Smooth muscle cell (in vitro differentiated cells): Measurements from ENCODE around the gene DNMBP. TPM values are rescaled to one million over a fixed set of nuclear protein-coding genes. Genes with fewer than 3 reads are reported as not detected.

ENCODE experiments used
- DNase-seq: peaks from one replicate; lab custom pipeline; 2025; ENCODE audit not compliant: unreplicated experiment; lab: John Stamatoyannopoulos, UW
- H2AFZ ChIP-seq: fragments of 200-600 bp; sonication (generic); 2 replicates; pipeline ENCODE4 v1.6.0; 2016; ENCODE audit warnings: antibody characterized with exemption, low read depth, mild to moderate bottlenecking
- H3F3A ChIP-seq: fragments of 200-600 bp; sonication (generic); 2 replicates; pipeline ENCODE4 v1.6.0; 2017; ENCODE audit warnings: antibody characterized with exemption, low read depth
- H3K27ac ChIP-seq: fragments of 200-600 bp; sonication (generic); 2 replicates; pipeline ENCODE4 v1.5.1; 2016; ENCODE audit warnings: low read depth, mild to moderate bottlenecking
- H3K27me3 ChIP-seq: fragments of 200-600 bp; sonication (generic); 2 replicates; pipeline ENCODE4 v1.6.1; 2016; ENCODE audit warnings: low read depth, mild to moderate bottlenecking
- H3K36me3 ChIP-seq: fragments of 200-600 bp; sonication (generic); 2 replicates; pipeline ENCODE4 v1.5.1; 2016; ENCODE audit warnings: low read depth
- H3K4me1 ChIP-seq: fragments of 200-600 bp; sonication (generic); 2 replicates; pipeline ENCODE4 v1.5.1; 2016; ENCODE audit warnings: low read depth
- H3K4me2 ChIP-seq: fragments of 200-600 bp; sonication (generic); 2 replicates; pipeline ENCODE4 v1.6.0; 2016; ENCODE audit warnings: mild to moderate bottlenecking
- H3K4me3 ChIP-seq: fragments of 200-600 bp; sonication (generic); 2 replicates; pipeline ENCODE4 v1.5.1; 2016; ENCODE audit warnings: mild to moderate bottlenecking
- H3K79me2 ChIP-seq: fragments of 200-600 bp; sonication (generic); 2 replicates; pipeline ENCODE4 v1.6.0; 2016; ENCODE audit warnings: low read depth, mild to moderate bottlenecking
- H3K9ac ChIP-seq: fragments of 200-600 bp; sonication (generic); 2 replicates; pipeline ENCODE4 v1.6.0; 2016; ENCODE audit warnings: low read depth
- H3K9me3 ChIP-seq: fragments of 200-600 bp; sonication (generic); replicated peaks from 2 replicates; pipeline ENCODE4 v1.5.1; 2016; ENCODE audit warnings: low read depth
- H4K20me1 ChIP-seq: fragments of 200-600 bp; sonication (generic); 2 replicates; pipeline ENCODE4 v1.6.0; 2016; ENCODE audit warnings: low read depth
- WGBS: methylation state at CpG from one replicate; pipeline ENCODE4 v1.1.7; 2016; ENCODE audit warnings: low lambda C conversion rate; 5-methylcytosine and 5-hydroxymethylcytosine counted together
- polyA plus RNA-seq: library from polyadenylated mRNA; unstranded; fragments of >200 nt; fragmentation: Nextera tagmentation; extraction: Ambion mirVana; gene quantifications from 2 replicates; pipeline ENCODE4 v1.2.1, GENCODE V29; 2016
- total RNA-seq: library from RNA; depleted of rRNA; stranded (reverse); fragments of >200 nt; gene quantifications from 2 replicates; pipeline ENCODE4 v1.2.3, GENCODE V29; 2014
- TF ChIP-seq, protein P1 (sequence below): fragments of 200-600 bp; sonication (generic); IDR thresholded peaks from 2 replicates; pipeline ENCODE4 v1.5.1; 2017; ENCODE audit warnings: borderline replicate concordance, mild to moderate bottlenecking, antibody characterized with exemption; ENCODE audit not compliant: insufficient read depth, poor library complexity, severe bottlenecking

The DNMBP gene
- total and polyA plus RNA-seq, 2 experiments from 2014 or later = 9.4 to 17.9 TPM

GRCh38 chr10:99943908-99944307, 65.8 kb downstream of the DNMBP start:
- TF ChIP-seq, protein P1, sequence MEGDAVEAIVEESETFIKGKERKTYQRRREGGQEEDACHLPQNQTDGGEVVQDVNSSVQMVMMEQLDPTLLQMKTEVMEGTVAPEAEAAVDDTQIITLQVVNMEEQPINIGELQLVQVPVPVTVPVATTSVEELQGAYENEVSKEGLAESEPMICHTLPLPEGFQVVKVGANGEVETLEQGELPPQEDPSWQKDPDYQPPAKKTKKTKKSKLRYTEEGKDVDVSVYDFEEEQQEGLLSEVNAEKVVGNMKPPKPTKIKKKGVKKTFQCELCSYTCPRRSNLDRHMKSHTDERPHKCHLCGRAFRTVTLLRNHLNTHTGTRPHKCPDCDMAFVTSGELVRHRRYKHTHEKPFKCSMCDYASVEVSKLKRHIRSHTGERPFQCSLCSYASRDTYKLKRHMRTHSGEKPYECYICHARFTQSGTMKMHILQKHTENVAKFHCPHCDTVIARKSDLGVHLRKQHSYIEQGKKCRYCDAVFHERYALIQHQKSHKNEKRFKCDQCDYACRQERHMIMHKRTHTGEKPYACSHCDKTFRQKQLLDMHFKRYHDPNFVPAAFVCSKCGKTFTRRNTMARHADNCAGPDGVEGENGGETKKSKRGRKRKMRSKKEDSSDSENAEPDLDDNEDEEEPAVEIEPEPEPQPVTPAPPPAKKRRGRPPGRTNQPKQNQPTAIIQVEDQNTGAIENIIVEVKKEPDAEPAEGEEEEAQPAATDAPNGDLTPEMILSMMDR = no peak
- no peaks in the 10 kb centered on the region for H3K36me3 ChIP-seq
- H3F3A ChIP-seq = no peaks in the 10 kb centered on the region
- 98% methylated on average over 3 of the region's 3 CpGs for WGBS
- no peak overlapping the region for H2AFZ ChIP-seq
- no peak overlapping the region for H3K4me2 ChIP-seq
- no peaks in the 10 kb centered on the region for H3K4me1 ChIP-seq
- no peak overlapping the region for H3K4me3 ChIP-seq
- peaks cover 69% of the 10 kb centered on the region for H4K20me1 ChIP-seq
- peaks cover 85% of the 10 kb centered on the region for H3K79me2 ChIP-seq
- no peak overlapping the region for H3K9ac ChIP-seq
- H3K9me3 ChIP-seq = no peaks in the 10 kb centered on the region
- H3K27ac ChIP-seq = no peak overlapping the region
- H3K27me3 ChIP-seq = no peaks in the 10 kb centered on the region
- DNase-seq = no peak

GRCh38 chr10:99941942-99942820, 67.6 kb downstream of the DNMBP start:
- peak overlapping the region; percentile 54 for H3K27ac ChIP-seq

DNA sequence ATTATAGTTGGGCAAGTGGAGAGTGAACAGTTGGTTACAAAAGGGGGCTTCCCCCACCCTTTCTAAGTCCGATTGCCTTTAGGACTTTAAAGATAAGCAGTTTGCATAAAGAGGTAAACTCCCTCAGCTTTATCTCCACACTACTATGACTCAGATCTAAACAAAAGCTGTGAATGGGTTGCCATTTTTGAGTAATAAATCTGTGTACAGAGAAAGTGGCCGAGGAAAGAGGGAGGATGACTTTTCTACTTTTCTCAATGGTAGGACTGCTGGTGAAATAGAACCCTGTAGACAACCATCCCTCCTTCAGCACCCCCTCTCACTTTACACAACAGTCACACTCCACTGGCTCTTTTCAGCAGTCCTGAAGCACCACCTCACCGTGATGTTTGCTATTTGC, 71.2 kb downstream of the DNMBP start:
- no peak overlapping the region for H3K4me2 ChIP-seq
- H3K4me1 ChIP-seq = no peaks in the 10 kb centered on the region
- H3K27ac ChIP-seq = no peak overlapping the region
- DNase-seq = no peak
- peaks cover 34% of the 10 kb centered on the region for H4K20me1 ChIP-seq
- no peak overlapping the region for H3K9ac ChIP-seq
- H3K27me3 ChIP-seq = no peaks in the 10 kb centered on the region
- H3F3A ChIP-seq = no peaks in the 10 kb centered on the region
- no peak overlapping the region for H2AFZ ChIP-seq
- WGBS = 45% methylated on average over 3 of the region's 3 CpGs
- no peaks in the 10 kb centered on the region for H3K36me3 ChIP-seq
- TF ChIP-seq, protein P1 = no peak
- peaks cover 59% of the 10 kb centered on the region for H3K79me2 ChIP-seq
- no peak overlapping the region for H3K4me3 ChIP-seq
- H3K9me3 ChIP-seq = no peaks in the 10 kb centered on the region

More at GRCh38 chr10:99941942-99942820, 67.6 kb downstream of the DNMBP start:
- Histone ChIP-seq H3K9ac (no peak overlapping the region), H2AFZ (no peak overlapping the region), H3F3A (no peaks in the 10 kb centered on the region), H3K4me2 (peak overlapping the region; percentile 16), H3K27me3 (no peaks in the 10 kb centered on the region), H3K4me1 (no peaks in the 10 kb centered on the region), H4K20me1 (peaks cover 59% of the 10 kb centered on the region), H3K9me3 (no peaks in the 10 kb centered on the region), H3K4me3 (no peak overlapping the region), H3K36me3 (no peaks in the 10 kb centered on the region), H3K79me2 (peaks cover 83% of the 10 kb centered on the region)
- TF ChIP-seq, protein P1 = no peak
- 58% methylated on average over 7 of the region's 7 CpGs for WGBS
- no peak for DNase-seq
